ENCODE data around the gene INPP5J. TPM values are rescaled to one million over a fixed set of nuclear protein-coding genes. Genes with fewer than 3 reads are reported as not detected.

Gene INPP5J
- total and polyA plus RNA-seq, 2 experiments from 2014 or later: 19.8 to 26.0 TPM

DNA sequence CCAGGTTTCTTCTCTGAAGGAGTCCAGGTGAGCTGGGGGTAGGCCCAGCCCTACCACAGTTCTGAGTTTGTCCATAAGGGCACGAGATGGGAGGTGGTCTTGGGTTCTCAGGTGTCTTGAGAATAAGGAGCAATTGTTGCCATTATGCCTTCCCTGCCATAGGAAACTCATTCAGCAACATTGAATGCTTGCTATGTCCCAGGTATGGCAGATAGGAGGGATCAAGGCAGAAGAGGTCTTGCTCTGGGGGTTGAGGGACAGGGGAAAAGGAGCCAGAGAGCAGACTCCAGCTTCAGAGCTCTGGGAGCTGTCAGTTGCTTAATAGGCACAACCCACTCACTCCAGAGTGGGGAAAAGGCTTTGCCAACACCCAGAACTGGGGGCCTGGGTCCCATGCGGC, 19.7 kb upstream of the INPP5J start:
- H3K9me3 ChIP-seq (ENCODE audit: low read depth): no peaks in the 10 kb centered on the region
- H3K27me3 ChIP-seq: no peaks in the 10 kb centered on the region
- H3K4me1 ChIP-seq (ENCODE audit: low read depth): peaks cover 7% of the 10 kb centered on the region
- H3K36me3 ChIP-seq: no peaks in the 10 kb centered on the region
- TF ChIP-seq, protein P1, sequence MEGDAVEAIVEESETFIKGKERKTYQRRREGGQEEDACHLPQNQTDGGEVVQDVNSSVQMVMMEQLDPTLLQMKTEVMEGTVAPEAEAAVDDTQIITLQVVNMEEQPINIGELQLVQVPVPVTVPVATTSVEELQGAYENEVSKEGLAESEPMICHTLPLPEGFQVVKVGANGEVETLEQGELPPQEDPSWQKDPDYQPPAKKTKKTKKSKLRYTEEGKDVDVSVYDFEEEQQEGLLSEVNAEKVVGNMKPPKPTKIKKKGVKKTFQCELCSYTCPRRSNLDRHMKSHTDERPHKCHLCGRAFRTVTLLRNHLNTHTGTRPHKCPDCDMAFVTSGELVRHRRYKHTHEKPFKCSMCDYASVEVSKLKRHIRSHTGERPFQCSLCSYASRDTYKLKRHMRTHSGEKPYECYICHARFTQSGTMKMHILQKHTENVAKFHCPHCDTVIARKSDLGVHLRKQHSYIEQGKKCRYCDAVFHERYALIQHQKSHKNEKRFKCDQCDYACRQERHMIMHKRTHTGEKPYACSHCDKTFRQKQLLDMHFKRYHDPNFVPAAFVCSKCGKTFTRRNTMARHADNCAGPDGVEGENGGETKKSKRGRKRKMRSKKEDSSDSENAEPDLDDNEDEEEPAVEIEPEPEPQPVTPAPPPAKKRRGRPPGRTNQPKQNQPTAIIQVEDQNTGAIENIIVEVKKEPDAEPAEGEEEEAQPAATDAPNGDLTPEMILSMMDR (IDR thresholded peaks at IDR 0.05; ENCODE audit: low read depth, low read length): no peak
- no peak for DNase-seq (ENCODE audit: low read depth in 1 of 2, low spot score in 1 of 2)
- H3K4me3 ChIP-seq: no peak overlapping the region
- H3K27ac ChIP-seq: peak overlapping the region; percentile 23

DNA sequence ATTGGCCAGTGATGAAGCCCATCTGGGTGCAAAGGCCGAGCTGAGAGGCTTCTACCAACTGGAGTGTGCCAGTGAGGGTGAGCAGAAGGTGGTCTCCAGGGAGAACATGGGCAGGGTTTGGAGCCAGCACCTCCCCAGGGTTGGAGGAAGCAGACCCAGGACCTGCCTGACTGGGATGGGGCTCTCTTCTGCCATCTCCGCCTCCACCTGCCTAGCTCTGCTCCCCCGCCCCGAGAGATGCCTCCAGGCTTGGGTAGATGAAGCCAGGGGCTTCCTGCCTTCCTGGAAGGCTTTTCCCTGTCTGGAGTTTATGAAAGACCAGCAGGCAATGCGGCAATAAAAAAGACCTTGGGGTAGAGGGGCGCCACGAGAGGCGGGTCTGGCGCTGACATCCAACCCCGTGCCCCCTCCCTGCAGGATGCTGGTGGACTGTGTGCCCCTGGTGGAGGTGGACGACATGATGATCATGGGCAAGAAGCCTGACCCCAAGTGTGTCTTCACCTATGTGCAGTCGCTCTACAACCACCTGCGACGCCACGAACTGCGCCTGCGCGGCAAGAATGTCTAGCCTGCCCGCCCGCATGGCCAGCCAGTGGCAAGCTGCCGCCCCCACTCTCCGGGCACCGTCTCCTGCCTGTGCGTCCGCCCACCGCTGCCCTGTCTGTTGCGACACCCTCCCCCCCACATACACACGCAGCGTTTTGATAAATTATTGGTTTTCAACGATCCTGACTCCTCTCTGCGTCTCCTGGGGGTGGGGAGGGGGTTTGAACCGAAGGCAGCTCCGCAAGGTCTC, 18.7 kb upstream of the INPP5J start:
- H3K4me3 ChIP-seq: no peak overlapping the region
- TF ChIP-seq, protein P1 (IDR thresholded peaks at IDR 0.05; ENCODE audit: low read depth, low read length): no peak

DNA sequence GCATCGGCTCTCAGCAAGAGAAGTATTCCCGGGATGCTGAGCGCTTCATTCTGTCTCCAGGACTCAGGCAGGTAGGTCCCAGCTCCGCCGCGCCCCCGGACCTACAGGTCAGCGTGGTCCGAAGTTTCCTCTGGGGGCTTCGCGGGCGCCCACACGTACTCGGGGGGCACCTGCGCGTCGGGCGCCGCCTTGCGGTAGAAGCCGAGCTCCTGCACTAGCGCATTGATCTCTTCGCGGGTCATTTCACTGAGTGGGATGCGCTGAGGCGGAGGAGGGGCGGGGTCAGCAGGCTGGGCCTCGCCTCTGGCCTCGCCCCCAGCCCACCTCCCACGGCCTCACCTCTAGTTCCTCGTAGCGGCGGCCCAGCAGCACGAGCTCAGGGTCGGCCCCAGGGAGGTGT, 17.9 kb upstream of the INPP5J start:
- H3K36me3 ChIP-seq: no peaks in the 10 kb centered on the region
- H3K27ac ChIP-seq: no peak overlapping the region
- H3K27me3 ChIP-seq: no peaks in the 10 kb centered on the region
- TF ChIP-seq, protein P1 (IDR thresholded peaks at IDR 0.05; ENCODE audit: low read depth, low read length): peak; percentile 32
- no peaks in the 10 kb centered on the region for H3K9me3 ChIP-seq (ENCODE audit: low read depth)
- no peak overlapping the region for H3K4me3 ChIP-seq
- peaks cover 4% of the 10 kb centered on the region for H3K4me1 ChIP-seq (ENCODE audit: low read depth)
- no peak for DNase-seq (ENCODE audit: low read depth in 1 of 2, low spot score in 1 of 2)

More for the DNA sequence above, 18.7 kb upstream of the INPP5J start:
- Histone ChIP-seq H3K36me3 (no peaks in the 10 kb centered on the region), H3K4me1 (ENCODE audit: low read depth) (peaks cover 4% of the 10 kb centered on the region), H3K9me3 (ENCODE audit: low read depth) (no peaks in the 10 kb centered on the region), H3K27ac (no peak overlapping the region), H3K27me3 (no peaks in the 10 kb centered on the region)
- DNase-seq (ENCODE audit: low read depth in 1 of 2, low spot score in 1 of 2): no peak

DNA sequence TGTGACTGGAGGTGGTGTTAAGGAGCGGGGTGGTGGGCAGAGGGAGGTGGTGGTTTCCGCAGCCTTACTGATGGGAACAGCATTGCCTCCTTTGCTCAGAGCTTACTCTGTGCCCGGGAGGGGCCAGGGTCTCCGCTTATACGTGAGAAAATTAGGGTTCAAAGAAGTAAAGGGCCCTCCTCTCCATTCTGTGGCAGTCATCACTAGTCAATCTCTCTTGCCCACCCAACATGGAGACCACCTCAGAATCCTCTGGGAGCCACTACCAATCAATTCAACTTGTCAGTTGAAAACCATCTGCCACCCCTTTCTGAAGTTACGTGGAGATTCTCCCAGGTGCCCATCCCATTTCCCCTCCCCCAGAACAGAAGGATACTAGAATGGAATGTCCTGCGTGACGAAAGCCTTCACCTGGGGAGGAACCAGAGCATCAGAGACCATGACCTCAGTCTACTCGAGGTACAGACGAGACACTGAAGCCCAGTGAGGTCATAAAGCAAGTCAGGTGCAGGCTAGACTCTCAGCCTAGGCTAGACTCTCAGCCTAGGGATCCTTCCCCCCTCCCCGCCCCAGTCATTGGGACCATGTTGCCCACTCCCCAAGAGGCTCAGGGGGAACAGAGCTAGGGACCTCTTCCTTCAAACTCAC, 17.4 kb upstream of the INPP5J start:
- Histone ChIP-seq H3K27ac (no peak overlapping the region), H3K4me3 (no peak overlapping the region), H3K27me3 (no peaks in the 10 kb centered on the region), H3K4me1 (ENCODE audit: low read depth) (peaks cover 4% of the 10 kb centered on the region), H3K9me3 (ENCODE audit: low read depth) (no peaks in the 10 kb centered on the region), H3K36me3 (no peaks in the 10 kb centered on the region)
- TF ChIP-seq, protein P1 (IDR thresholded peaks at IDR 0.05; ENCODE audit: low read depth, low read length): no peak
- no peak for DNase-seq (ENCODE audit: low read depth in 1 of 2, low spot score in 1 of 2)

DNA sequence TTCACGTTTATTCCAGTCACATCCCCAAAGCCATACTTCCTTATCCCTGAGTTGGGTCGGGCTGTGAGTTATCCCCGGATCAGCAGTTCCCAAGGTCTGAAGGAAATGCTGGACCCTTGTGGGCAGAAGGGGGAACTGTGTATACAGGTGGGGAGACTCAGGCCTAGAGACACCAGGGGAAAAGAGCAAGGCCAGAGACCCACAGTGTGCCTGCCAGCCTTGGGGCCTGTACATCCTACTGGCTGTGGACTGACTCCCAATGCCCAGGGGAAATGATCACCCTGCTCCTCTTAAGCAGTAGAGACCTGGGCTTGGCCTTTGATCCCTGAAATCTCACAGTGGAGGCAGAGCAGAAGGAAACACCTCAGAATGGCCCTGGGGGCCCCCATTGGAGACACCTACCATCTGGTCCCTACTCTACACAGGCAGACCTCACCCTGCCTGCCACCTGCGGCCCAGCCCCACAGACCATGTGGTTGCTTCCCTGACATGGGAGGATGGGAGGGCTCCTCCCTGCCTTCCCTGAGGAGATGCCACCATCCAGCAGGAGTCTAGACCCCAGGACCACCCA, 16.7 kb upstream of the INPP5J start:
- TF ChIP-seq, protein P1 (IDR thresholded peaks at IDR 0.05; ENCODE audit: low read depth, low read length): peak; percentile 7
- Histone ChIP-seq H3K27me3 (no peaks in the 10 kb centered on the region), H3K4me3 (no peak overlapping the region), H3K9me3 (ENCODE audit: low read depth) (no peaks in the 10 kb centered on the region), H3K27ac (no peak overlapping the region), H3K4me1 (ENCODE audit: low read depth) (peaks cover 4% of the 10 kb centered on the region), H3K36me3 (no peaks in the 10 kb centered on the region)
- no peak for DNase-seq (ENCODE audit: low read depth in 1 of 2, low spot score in 1 of 2)

All from cardiac muscle cell (in vitro differentiated cells and primary cell).